Endometrium (tissue), 2 donors: Measurements from ENCODE around the gene ADNP2.

Experiments used
- FAIRE-seq: peaks from 2 replicates; lab custom pipeline; 2012; peaks lifted over from hg19 to GRCh38; lab: Jason Lieb, UNC
- donor health status: control.
- donor health status: control.

Gene ADNP2

GRCh38 chr18:80171054-80171872 is 62.2 kb downstream of the ADNP2 start:
- no peak for FAIRE-seq

GRCh38 chr18:80172056-80172455 is 63.0 kb downstream of the ADNP2 start:
- no peak for FAIRE-seq

- no peak for FAIRE-seq
Observed at GRCh38 chr18:80173060-80173459, 64.0 kb downstream of the ADNP2 start.

GRCh38 chr18:80175451-80176204 is 66.6 kb downstream of the ADNP2 start:
- FAIRE-seq, result no peak

GRCh38 chr18:80176334-80177073 is 67.4 kb downstream of the ADNP2 start:
- FAIRE-seq, result peak; percentile 12

GRCh38 chr18:80177128-80177527 is 68.1 kb downstream of the ADNP2 start:
- FAIRE-seq, result no peak

GRCh38 chr18:80178935-80179818 is 70.1 kb downstream of the ADNP2 start:
- no peak for FAIRE-seq

- no peak for FAIRE-seq
Observed at GRCh38 chr18:80179857-80180558, 70.9 kb downstream of the ADNP2 start.

- FAIRE-seq, result no peak
Observed at GRCh38 chr18:80180778-80181564, 71.9 kb downstream of the ADNP2 start.

- FAIRE-seq, result no peak
Observed at GRCh38 chr18:80181642-80182461, 72.8 kb downstream of the ADNP2 start.

GRCh38 chr18:80182855-80183254 is 73.8 kb downstream of the ADNP2 start:
- FAIRE-seq, result no peak

- no peak for FAIRE-seq
Observed at GRCh38 chr18:80183273-80184050, 74.4 kb downstream of the ADNP2 start.

GRCh38 chr18:80184243-80184772 is 75.2 kb downstream of the ADNP2 start:
- no peak for FAIRE-seq

- FAIRE-seq, result no peak
Observed at GRCh38 chr18:80185545-80185944, 76.5 kb downstream of the ADNP2 start.

- no peak for FAIRE-seq
Observed at GRCh38 chr18:80187956-80188642, 79.0 kb downstream of the ADNP2 start.

GRCh38 chr18:80188643-80189530 is 79.8 kb downstream of the ADNP2 start:
- no peak for FAIRE-seq

- FAIRE-seq, result no peak
Observed at GRCh38 chr18:80189531-80189865, 80.4 kb downstream of the ADNP2 start.
